Inflammatory macrophage (primary cell): ENCODE measurements around the gene NFATC2.
A peak's percentile ranks its signal among the peaks of the same experiment; 100 is the strongest.

Experiments
- DNase-seq, 2 donors: peaks; one replicate each; pipeline ENCODE4 v3.0.0-alpha.2; 2020 to 2022

NFATC2 gene

DNA sequence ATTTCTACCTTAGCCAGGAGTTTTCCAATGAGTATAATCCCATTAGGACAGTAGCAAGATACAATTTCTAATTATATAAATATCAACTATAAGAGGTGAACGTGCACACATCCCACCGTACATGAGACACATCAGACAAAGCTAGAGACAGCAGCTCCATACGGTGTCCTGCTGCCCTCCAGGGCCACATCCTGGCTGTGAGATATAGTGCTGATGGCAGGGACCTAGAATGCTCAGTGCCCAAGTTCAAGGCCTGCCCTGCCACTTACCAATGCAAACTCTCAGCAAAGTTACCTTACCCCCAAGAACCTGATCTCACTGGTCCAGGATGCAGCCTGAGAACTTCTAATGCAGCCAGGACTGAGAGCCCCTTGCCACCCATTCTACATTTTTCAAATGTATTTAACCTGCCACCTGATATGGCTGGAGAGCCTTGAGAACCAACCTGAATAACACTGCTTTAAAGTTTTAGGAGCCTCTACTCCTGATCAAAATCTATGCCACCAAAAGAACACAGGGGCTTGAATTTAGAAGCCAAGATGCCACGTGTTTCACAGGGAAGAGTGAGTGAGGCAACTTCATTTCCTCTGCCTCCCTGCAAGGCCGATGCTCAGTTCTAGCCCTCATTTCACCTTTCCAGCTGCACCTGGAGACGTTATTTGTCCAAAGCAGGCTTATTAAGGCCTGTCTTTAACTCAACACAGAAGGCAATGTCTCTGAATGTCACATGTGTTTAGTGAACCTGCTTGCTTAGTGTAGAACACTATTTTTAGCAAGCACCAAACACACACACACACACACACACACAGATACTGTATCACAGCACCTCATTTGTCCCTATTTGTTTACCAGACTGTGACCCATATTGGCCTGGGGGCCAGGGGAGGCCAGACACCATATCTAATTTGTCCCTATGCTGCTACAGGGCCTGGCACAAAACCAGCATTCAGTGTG lies 6.1 kb downstream of the NFATC2 start:
- DNase-seq = no peak

- DNase-seq = no peak
Observed at GRCh38 chr20:51535674-51536073, 6.8 kb downstream of the NFATC2 start.

- DNase-seq = peak; percentile 82 to 83
Observed at GRCh38 chr20:51535075-51535386, 7.5 kb downstream of the NFATC2 start.

- DNase-seq = no peak
Observed at GRCh38 chr20:51533291-51534172, 9.0 kb downstream of the NFATC2 start.

- peak; percentile 76 to 78 for DNase-seq
Observed at GRCh38 chr20:51532577-51533191, 9.8 kb downstream of the NFATC2 start.

- no peak for DNase-seq
Observed at GRCh38 chr20:51531712-51532456, 10.6 kb downstream of the NFATC2 start.

DNA sequence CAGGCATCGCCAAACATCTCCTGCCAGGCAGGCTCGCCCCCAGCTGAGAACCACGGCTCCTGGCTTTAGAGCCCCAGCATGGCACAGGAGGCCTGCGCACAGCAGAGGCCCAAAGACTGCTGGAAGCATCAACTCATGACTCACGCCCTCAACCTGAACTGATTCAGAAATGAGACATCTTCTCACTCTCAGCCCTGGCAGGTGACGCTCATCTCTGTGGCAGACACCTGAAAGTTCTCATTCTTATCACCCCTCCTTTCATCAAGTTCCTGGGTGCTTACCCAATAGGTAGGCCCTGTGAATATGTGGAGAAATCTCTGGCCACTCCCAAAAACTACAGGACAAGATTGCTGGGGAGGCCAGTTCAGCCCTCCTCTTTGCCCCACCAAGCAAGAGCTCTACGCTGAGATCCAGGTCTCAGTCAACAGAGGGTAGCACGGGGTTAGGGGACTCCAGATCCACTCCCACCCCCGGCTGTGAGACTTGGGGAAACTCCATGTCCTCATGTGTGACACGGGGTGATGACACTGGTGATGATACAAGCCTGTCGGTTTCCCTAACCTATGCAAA lies 11.3 kb downstream of the NFATC2 start:
- no peak for DNase-seq

- no peak for DNase-seq
Observed at GRCh38 chr20:51529758-51530157, 12.8 kb downstream of the NFATC2 start.

GRCh38 chr20:51529081-51529681 lies 13.3 kb downstream of the NFATC2 start:
- no peak for DNase-seq

- no peak for DNase-seq
Observed at GRCh38 chr20:51528263-51529027, 14.1 kb downstream of the NFATC2 start.

- no peak for DNase-seq
Observed at GRCh38 chr20:51526754-51527153, 15.8 kb downstream of the NFATC2 start.

- DNase-seq = no peak
Observed at GRCh38 chr20:51526106-51526470, 16.4 kb downstream of the NFATC2 start.

GRCh38 chr20:51525241-51526105 lies 17.0 kb downstream of the NFATC2 start:
- DNase-seq = peak; percentile 41 to 58

- DNase-seq = no peak
Observed at GRCh38 chr20:51523276-51524013, 19.1 kb downstream of the NFATC2 start.

GRCh38 chr20:51522207-51522606 lies 20.3 kb downstream of the NFATC2 start:
- no peak for DNase-seq

DNA sequence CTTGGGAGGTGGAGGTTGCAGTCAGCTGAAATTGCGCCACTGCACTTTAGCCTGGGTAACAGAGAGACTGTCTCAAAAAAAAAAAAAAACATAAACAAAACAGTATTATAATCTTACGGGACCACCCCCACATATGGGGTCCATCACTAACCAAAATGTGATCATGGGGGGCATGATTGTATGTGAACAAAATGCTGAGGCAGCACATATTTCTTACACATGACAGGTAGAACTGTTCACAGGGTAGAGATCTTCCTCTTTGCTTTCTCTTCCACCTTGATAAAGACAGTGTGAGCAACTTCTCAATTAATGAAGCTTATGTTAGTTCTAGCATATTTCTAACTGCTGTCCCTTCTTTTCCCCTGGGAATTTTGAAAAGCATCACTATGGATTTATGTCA lies 24.7 kb downstream of the NFATC2 start:
- DNase-seq = no peak

DNA sequence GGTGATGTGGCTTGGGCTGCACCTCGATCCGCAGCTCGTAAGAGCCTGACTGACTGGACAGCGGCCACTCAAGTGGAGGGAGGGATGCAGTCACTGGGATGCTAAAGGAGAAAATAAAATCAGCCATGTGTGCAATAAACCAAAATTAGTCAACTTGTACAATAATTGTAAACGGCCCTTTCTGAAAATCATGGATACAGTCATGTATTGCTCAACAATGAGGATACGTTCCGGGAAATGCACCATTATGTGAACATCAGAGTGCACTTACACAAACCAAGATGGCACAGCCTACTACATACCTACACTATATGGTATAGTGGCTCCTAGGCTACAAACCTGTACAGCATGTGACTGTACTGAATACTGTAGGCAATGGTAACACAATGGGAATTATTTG lies 25.7 kb downstream of the NFATC2 start:
- no peak for DNase-seq

GRCh38 chr20:51514836-51515235 lies 27.7 kb downstream of the NFATC2 start:
- no peak for DNase-seq

- no peak for DNase-seq
Observed at GRCh38 chr20:51514249-51514648, 28.3 kb downstream of the NFATC2 start.
